B cell (primary cell): ENCODE results near the gene SOX18.

Experiments used
- EZH2 ChIP-seq: IDR thresholded peaks from 2 replicates; pipeline ENCODE4 v1.6.1; 2012; ENCODE audit warnings: borderline replicate concordance, low read depth, mild to moderate bottlenecking, moderate library complexity, low read length; ENCODE audit not compliant: insufficient read depth, poor library complexity, severe bottlenecking
- TF ChIP-seq, protein P1 (sequence below): fragments of 200-600 bp; IDR thresholded peaks from one replicate; pipeline ENCODE4 v1.8.0; 2022; ENCODE audit warnings: antibody characterized with exemption, mild to moderate bottlenecking

DNA sequence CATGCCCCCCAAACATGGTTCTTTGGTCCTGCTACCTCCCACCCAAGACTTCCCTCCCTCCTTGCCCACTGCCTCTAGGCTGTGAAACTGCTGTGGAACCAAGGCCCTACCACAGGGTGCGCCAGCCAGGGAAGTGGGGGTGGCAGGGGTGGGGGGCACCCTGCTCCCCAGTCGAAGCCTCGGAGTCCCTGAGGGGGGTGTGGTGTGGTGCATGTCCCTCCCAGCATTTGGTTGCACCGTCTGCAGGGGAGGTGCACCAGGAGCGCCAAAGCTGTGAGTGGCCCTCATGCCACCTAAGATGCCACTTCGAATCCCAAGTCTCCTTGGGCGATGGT is 28.1 kb upstream of the SOX18 start:
- TF ChIP-seq, protein P1, sequence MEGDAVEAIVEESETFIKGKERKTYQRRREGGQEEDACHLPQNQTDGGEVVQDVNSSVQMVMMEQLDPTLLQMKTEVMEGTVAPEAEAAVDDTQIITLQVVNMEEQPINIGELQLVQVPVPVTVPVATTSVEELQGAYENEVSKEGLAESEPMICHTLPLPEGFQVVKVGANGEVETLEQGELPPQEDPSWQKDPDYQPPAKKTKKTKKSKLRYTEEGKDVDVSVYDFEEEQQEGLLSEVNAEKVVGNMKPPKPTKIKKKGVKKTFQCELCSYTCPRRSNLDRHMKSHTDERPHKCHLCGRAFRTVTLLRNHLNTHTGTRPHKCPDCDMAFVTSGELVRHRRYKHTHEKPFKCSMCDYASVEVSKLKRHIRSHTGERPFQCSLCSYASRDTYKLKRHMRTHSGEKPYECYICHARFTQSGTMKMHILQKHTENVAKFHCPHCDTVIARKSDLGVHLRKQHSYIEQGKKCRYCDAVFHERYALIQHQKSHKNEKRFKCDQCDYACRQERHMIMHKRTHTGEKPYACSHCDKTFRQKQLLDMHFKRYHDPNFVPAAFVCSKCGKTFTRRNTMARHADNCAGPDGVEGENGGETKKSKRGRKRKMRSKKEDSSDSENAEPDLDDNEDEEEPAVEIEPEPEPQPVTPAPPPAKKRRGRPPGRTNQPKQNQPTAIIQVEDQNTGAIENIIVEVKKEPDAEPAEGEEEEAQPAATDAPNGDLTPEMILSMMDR: no peak
- TF ChIP-seq EZH2: no peak
